Peyer's patch (tissue), 4 donors: ENCODE data around the gene IDH3B. TPM values are rescaled to one million over a fixed set of nuclear protein-coding genes. Genes with fewer than 3 reads are reported as not detected.
A peak's percentile ranks its signal among the peaks of the same experiment; 100 is the strongest.

Experiments used
- DNase-seq, 3 donors: peaks; one replicate each; pipeline ENCODE4 v3.0.0-alpha.2; 2017 to 2019
- H3K27ac ChIP-seq, 4 donors: fragments of 200-600 bp; sonication (generic); one replicate each; pipeline ENCODE4 v1.5.1; 2016 to 2019
- H3K27me3 ChIP-seq, 2 donors: fragments of 200-600 bp; sonication (generic); one replicate each; pipeline ENCODE4 v1.5.1; 2019
- H3K36me3 ChIP-seq, 3 donors: fragments of 200-600 bp; sonication (generic); one replicate each; pipeline ENCODE4 v1.5.1; 2016 to 2019
- H3K4me1 ChIP-seq, 4 donors: fragments of 200-600 bp; sonication (generic); one replicate each; pipeline ENCODE4 v1.5.1; 2016 to 2019
- H3K4me3 ChIP-seq, 4 donors: fragments of 200-600 bp; sonication (generic); 1 replicate in 3 of 4; 2 replicates in 1 of 4; pipeline ENCODE4 v1.5.1; 2016 to 2019; ENCODE audit warnings: mild to moderate bottlenecking in 1 of 4
- H3K9me3 ChIP-seq, 4 donors: fragments of 200-600 bp; sonication (generic); one replicate each; pipeline ENCODE4 v1.5.1; 2016 to 2019; ENCODE audit warnings: mild to moderate bottlenecking in 1 of 4
- POLR2A ChIP-seq, 2 donors: fragments of 450-650 bp; IDR thresholded peaks; one replicate each; pipeline ENCODE4 v1.5.1; 2017; ENCODE audit warnings: antibody characterized with exemption in 2 of 2, mild to moderate bottlenecking in 2 of 2, moderate library complexity in 2 of 2
- total RNA-seq, 4 donors: library from RNA; depleted of rRNA; stranded (reverse); fragments of >200 nt; gene quantifications; one replicate each; pipeline ENCODE4 v1.1.0, GENCODE V29; 2016
- TF ChIP-seq, protein P1 (sequence below), 6 experiments: fragments of 450-650 bp in 4 of 6; fragments of 200-600 bp in 2 of 6; sonication (generic) in 1 of 6; IDR thresholded peaks; one replicate each; pipeline ENCODE4 v1.5.1; 2017 to 2019; ENCODE audit warnings: antibody characterized with exemption in 6 of 6, mild to moderate bottlenecking in 3 of 6, moderate library complexity in 1 of 6

Gene IDH3B
- total RNA-seq, 4 donors from 2014 or later, result 113 to 156 (median 134) TPM

DNA sequence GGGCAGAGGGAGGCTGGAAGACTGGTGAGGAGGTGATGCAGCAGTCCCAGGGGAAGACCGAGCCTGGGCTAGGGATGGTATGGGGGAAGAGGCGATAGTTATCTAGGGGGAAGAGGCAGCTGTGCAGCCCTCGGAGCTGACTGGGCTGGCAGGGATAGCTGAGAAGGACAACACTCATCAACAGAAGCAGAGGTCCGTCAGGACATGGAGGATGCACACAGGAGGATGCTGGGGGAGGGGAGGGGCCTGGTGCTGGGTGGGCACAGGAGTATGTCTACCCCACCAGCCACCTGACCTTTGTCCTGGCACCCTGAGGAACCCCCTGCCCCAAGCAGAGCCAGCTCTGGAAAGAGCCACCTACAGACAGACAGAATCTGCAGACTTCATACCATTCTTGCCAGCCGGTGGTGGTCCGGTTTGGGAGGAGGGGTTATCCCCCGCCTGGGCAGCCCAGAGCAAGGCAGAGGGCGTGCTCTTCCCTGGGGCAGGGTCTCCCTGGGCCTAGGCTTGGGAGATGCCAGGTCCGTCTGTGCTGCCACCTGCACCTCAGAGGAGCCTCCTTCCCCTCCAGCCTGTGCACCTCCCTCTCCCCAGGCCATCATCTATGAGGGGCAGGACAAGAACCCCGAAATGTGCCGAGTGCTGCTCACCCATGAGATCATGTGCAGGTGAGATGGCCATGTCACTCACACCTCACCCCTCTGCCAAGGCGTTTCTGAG lies 43.5 kb upstream of the IDH3B start:
- no peaks in the 10 kb centered on the region for H3K9me3 ChIP-seq
- H3K4me1 ChIP-seq, result no peaks in the 10 kb centered on the region
- no peak overlapping the region for H3K27ac ChIP-seq
- no peak overlapping the region for H3K4me3 ChIP-seq
- H3K27me3 ChIP-seq, result no peaks in the 10 kb centered on the region
- DNase-seq, result peak in 2 of 3 donors; percentile 34 to 44
- no peaks in the 10 kb centered on the region for H3K36me3 ChIP-seq
- no peak for TF ChIP-seq POLR2A (IDR thresholded peaks at IDR 0.05)
- TF ChIP-seq, protein P1, sequence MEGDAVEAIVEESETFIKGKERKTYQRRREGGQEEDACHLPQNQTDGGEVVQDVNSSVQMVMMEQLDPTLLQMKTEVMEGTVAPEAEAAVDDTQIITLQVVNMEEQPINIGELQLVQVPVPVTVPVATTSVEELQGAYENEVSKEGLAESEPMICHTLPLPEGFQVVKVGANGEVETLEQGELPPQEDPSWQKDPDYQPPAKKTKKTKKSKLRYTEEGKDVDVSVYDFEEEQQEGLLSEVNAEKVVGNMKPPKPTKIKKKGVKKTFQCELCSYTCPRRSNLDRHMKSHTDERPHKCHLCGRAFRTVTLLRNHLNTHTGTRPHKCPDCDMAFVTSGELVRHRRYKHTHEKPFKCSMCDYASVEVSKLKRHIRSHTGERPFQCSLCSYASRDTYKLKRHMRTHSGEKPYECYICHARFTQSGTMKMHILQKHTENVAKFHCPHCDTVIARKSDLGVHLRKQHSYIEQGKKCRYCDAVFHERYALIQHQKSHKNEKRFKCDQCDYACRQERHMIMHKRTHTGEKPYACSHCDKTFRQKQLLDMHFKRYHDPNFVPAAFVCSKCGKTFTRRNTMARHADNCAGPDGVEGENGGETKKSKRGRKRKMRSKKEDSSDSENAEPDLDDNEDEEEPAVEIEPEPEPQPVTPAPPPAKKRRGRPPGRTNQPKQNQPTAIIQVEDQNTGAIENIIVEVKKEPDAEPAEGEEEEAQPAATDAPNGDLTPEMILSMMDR (IDR thresholded peaks at IDR 0.05), result no peak

DNA sequence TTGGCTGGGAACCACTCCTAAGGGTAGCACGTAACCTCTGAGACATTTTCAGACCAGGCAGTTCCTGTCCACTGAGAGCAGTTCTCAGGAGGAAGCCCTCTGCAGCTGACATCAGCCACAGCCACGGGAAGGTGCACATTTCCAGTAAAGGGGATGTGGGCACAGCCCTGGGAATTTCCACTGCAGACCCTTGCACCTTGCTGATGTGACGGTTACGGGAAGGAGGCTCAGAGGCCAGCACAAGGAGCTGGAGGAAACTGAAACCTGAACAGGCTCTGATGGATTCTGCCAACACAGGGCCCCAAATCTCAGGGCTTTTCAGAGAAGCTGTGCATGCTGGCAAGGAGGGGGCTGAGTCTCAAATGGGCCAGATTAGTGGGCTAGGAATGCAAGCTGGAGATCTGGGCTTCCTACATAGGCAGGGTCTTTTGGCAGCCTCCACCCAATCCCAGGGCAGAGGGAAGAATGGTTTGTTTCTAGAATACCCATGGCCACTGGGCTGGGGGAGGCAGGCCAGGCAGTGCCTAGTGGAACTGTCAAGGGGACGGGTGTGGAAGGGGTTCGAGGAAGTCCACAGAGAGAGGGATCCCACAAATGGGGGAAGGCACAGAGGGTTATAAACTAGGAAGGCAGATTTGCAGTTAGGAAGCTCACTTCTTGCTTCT lies 42.8 kb upstream of the IDH3B start:
- H3K4me1 ChIP-seq, result no peaks in the 10 kb centered on the region
- no peaks in the 10 kb centered on the region for H3K9me3 ChIP-seq
- H3K27me3 ChIP-seq, result no peaks in the 10 kb centered on the region
- no peak for TF ChIP-seq POLR2A (IDR thresholded peaks at IDR 0.05)
- TF ChIP-seq, protein P1 (IDR thresholded peaks at IDR 0.05), result no peak
- no peak overlapping the region for H3K27ac ChIP-seq
- DNase-seq, result no peak
- no peak overlapping the region for H3K4me3 ChIP-seq
- H3K36me3 ChIP-seq, result no peaks in the 10 kb centered on the region

DNA sequence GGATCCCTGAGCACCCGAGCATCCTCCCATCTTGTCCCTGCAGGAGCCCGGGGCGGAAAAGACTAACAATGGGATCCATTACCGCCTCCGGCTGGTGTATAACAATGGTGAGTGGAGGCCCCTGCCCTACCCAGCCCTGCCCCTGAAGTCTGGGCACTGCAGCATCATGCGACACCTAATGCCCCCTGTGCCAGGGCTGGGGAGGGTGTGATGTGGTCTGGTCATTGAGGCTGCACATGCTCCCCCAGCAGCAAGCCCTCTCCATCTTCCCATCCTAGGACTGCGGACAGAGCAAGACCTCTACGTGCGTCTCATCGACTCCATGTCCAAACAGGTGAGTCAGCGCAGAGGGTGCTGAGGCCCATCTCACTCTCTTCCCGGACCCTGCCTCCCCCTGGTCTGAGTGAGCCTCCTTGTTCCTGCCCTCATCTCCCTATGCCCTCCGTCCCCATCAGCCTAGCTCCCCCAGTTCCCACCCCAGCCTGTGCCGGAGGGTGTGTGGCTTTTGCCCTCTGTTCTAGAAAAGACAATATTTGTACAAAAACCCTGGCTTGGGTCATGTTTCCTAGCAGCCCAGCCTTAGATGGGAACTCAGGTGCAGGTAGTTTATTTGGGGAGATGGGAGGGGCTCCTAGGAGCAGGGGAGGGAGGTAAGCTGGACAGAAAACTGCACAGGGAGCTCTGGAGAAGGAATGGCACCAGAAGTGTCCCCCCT lies 42.1 kb upstream of the IDH3B start:
- Histone ChIP-seq H3K9me3 (no peaks in the 10 kb centered on the region), H3K4me3 (no peak overlapping the region), H3K27ac (no peak overlapping the region), H3K4me1 (no peaks in the 10 kb centered on the region), H3K36me3 (no peaks in the 10 kb centered on the region), H3K27me3 (no peaks in the 10 kb centered on the region)
- TF ChIP-seq, protein P1 (IDR thresholded peaks at IDR 0.05), result no peak
- TF ChIP-seq POLR2A (IDR thresholded peaks at IDR 0.05), result no peak
- DNase-seq, result peak in 1 of 3 donors; percentile 40

DNA sequence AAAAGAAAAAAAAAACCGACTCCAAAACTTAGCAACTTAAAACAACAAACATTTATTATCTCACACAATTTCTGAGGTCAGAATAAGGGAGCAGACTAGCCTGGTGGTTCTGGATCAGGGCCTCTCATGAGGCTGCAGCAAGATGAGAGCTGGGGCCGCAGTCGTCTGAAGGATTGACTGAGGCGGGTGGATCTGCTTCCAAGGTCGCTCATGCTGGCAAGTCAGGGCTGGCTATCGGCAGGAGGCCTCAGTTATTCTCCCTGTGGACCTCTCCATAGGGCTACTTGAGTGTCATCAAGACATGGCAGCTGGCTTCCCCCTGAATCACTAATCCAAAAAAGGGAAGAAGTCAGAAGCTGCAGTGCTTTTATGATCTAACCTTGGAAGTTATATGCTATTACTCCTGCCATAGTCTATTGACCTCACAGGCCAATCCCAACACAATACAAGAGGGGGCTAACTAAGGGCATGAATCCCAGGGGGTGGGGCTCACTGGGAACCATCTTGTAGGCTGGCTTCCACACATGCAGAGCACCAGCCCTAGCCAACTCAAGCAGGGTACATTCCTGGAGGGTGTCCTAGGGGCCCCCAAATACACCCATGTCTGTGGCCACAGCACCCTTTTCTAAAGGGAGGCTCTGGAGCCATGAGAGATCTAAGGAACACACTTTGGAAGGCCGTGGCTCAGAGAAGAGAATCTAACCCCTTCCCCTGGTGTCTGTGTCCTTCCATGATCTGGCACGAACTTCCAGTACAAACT lies 39.9 kb upstream of the IDH3B start:
- H3K4me3 ChIP-seq, result no peak overlapping the region
- H3K27me3 ChIP-seq, result no peaks in the 10 kb centered on the region
- no peak overlapping the region for H3K27ac ChIP-seq
- no peaks in the 10 kb centered on the region for H3K9me3 ChIP-seq
- TF ChIP-seq, protein P1 (IDR thresholded peaks at IDR 0.05), result no peak
- TF ChIP-seq POLR2A (IDR thresholded peaks at IDR 0.05), result no peak
- DNase-seq, result peak in 1 of 3 donors; percentile 14
- no peaks in the 10 kb centered on the region for H3K36me3 ChIP-seq
- no peaks in the 10 kb centered on the region for H3K4me1 ChIP-seq

DNA sequence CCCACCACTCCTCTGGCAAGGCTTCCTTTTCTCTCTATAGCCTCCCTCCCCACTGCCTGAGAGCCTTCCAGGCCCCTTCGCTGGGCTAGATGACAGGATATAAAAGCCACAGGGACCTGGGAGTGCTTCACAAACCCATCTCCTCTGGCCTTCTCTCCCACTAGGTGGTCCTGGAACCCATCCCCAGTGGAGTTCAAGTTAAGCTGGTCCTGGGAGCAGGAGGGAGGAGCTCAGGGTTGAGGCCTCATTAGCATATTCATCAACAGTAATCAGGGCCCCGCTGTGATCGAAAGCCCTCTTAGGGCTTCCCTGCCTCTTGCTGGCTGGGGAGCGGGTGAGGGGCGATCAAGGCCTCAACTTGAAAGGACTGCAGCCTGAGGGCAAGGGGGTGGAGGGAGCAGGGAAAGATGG lies 37.7 kb upstream of the IDH3B start:
- Histone ChIP-seq H3K27me3 (no peaks in the 10 kb centered on the region), H3K4me3 (no peak overlapping the region), H3K4me1 (no peaks in the 10 kb centered on the region), H3K27ac (no peak overlapping the region), H3K9me3 (no peaks in the 10 kb centered on the region), H3K36me3 (no peaks in the 10 kb centered on the region)
- DNase-seq, result peak in 1 of 3 donors; percentile 23
- TF ChIP-seq POLR2A (IDR thresholded peaks at IDR 0.05), result no peak
- TF ChIP-seq, protein P1 (IDR thresholded peaks at IDR 0.05), result no peak
